H9 (cell line): ENCODE measurements around the gene ULK2. TPM values are rescaled to one million over a fixed set of nuclear protein-coding genes. Genes with fewer than 3 reads are reported as not detected.

ENCODE experiments used
- DNase-seq: peaks from one replicate; pipeline ENCODE4 v3.0.0-alpha.2; 2017
- H2AFZ ChIP-seq: one replicate; pipeline ENCODE4 v1.6.1; 2013; ENCODE audit warnings: mild to moderate bottlenecking, low read length, control low read depth, moderate library complexity
- H2AK5ac ChIP-seq: 2 replicates; pipeline ENCODE4 v1.6.1; 2013; ENCODE audit warnings: low read length, control low read depth, mixed read lengths; ENCODE audit not compliant: insufficient read length
- H2BK120ac ChIP-seq: one replicate; pipeline ENCODE4 v1.6.1; 2013; ENCODE audit warnings: low read depth, mild to moderate bottlenecking, low read length, control low read depth, inconsistent platforms; ENCODE audit not compliant: poor library complexity, severe bottlenecking
- H2BK12ac ChIP-seq: 2 replicates; pipeline ENCODE4 v1.6.1; 2013; ENCODE audit warnings: low read length, control low read depth, mixed read lengths, low read depth; ENCODE audit not compliant: insufficient read length
- H2BK15ac ChIP-seq: 2 replicates; pipeline ENCODE4 v1.6.1; 2013; ENCODE audit warnings: low read depth, low read length, control low read depth
- H2BK20ac ChIP-seq: one replicate; pipeline ENCODE4 v1.6.1; 2013; ENCODE audit warnings: low read depth, mild to moderate bottlenecking, low read length, control low read depth, inconsistent platforms; ENCODE audit not compliant: poor library complexity, severe bottlenecking
- H2BK5ac ChIP-seq: 2 replicates; pipeline ENCODE4 v1.6.1; 2013; ENCODE audit warnings: low read length, control low read depth, mixed read lengths; ENCODE audit not compliant: insufficient read length
- H3K14ac ChIP-seq: 2 replicates; pipeline ENCODE4 v1.6.1; 2013; ENCODE audit warnings: low read length, control low read depth; ENCODE audit not compliant: insufficient read depth
- H3K18ac ChIP-seq: 2 replicates; pipeline ENCODE4 v1.6.1; 2013; ENCODE audit warnings: low read depth, mild to moderate bottlenecking, mixed read lengths, low read length, control low read depth; ENCODE audit not compliant: insufficient read length
- H3K23ac ChIP-seq: 2 replicates; pipeline ENCODE4 v1.6.1; 2013; ENCODE audit warnings: low read length, control low read depth, mixed read lengths, low read depth; ENCODE audit not compliant: insufficient read length
- H3K23me2 ChIP-seq: 2 replicates; pipeline ENCODE4 v1.6.1; 2013; ENCODE audit warnings: low read depth, mild to moderate bottlenecking, mixed read lengths, low read length, control low read depth; ENCODE audit not compliant: insufficient read length, poor library complexity, severe bottlenecking
- H3K27ac ChIP-seq: 2 replicates; pipeline ENCODE4 v1.5.1; 2013; ENCODE audit warnings: low read length, control low read depth, mixed read lengths, low read depth; ENCODE audit not compliant: insufficient read length
- H3K27me3 ChIP-seq: 2 replicates; pipeline ENCODE4 v1.6.1; 2013; ENCODE audit warnings: low read length, control low read depth, inconsistent platforms; ENCODE audit not compliant: insufficient read depth
- H3K4ac ChIP-seq: 2 replicates; pipeline ENCODE4 v1.6.1; 2013; ENCODE audit warnings: low read depth, mild to moderate bottlenecking, control low read depth, inconsistent platforms, low read length, moderate library complexity
- H3K4me1 ChIP-seq: 2 replicates; pipeline ENCODE4 v1.6.1; 2013; ENCODE audit warnings: low read length, control low read depth, inconsistent platforms; ENCODE audit not compliant: insufficient read depth
- H3K4me2 ChIP-seq: 2 replicates; pipeline ENCODE4 v1.6.1; 2013; ENCODE audit warnings: low read length, control low read depth, mixed read lengths; ENCODE audit not compliant: insufficient read length, insufficient read depth
- H3K56ac ChIP-seq: 2 replicates; pipeline ENCODE4 v1.6.1; 2013; ENCODE audit warnings: low read depth, mild to moderate bottlenecking, mixed read lengths, low read length, control low read depth; ENCODE audit not compliant: insufficient read length
- H3K79me1 ChIP-seq: 2 replicates; pipeline ENCODE4 v1.6.1; 2013; ENCODE audit warnings: low read depth, mild to moderate bottlenecking, moderate library complexity, low read length, control low read depth, inconsistent platforms; ENCODE audit not compliant: insufficient read depth, poor library complexity, severe bottlenecking
- H3K79me2 ChIP-seq: 2 replicates; pipeline ENCODE4 v1.6.1; 2013; ENCODE audit warnings: low read length, control low read depth, inconsistent platforms; ENCODE audit not compliant: insufficient read depth
- H3K9ac ChIP-seq: 2 replicates; pipeline ENCODE4 v1.6.1; 2013; ENCODE audit warnings: low read length, control low read depth, mixed read lengths; ENCODE audit not compliant: insufficient read length; ENCODE audit errors: extremely low read depth
- H3K9me3 ChIP-seq: one replicate; pipeline ENCODE4 v1.6.1; 2013; ENCODE audit warnings: low read depth, low read length, inconsistent platforms; ENCODE audit not compliant: control insufficient read depth
- H3T11ph ChIP-seq: one replicate; pipeline ENCODE4 v1.6.1; 2013; ENCODE audit warnings: mild to moderate bottlenecking, low read length, control low read depth, inconsistent platforms
- H4K20me1 ChIP-seq: one replicate; pipeline ENCODE4 v1.6.1; 2013; ENCODE audit not compliant: control insufficient read depth, insufficient read length, insufficient read depth
- H4K5ac ChIP-seq: 2 replicates; pipeline ENCODE4 v1.6.1; 2013; ENCODE audit warnings: low read depth, mild to moderate bottlenecking, mixed read lengths, low read length, control low read depth; ENCODE audit not compliant: insufficient read length
- H4K8ac ChIP-seq: replicated peaks from 2 replicates; pipeline ENCODE4 v1.6.1; 2013; ENCODE audit warnings: low read length, control low read depth, mixed read lengths, low read depth; ENCODE audit not compliant: insufficient read length
- H4K91ac ChIP-seq: 2 replicates; pipeline ENCODE4 v1.6.1; 2013; ENCODE audit warnings: low read depth, mild to moderate bottlenecking, moderate library complexity, mixed read lengths, low read length, control low read depth; ENCODE audit not compliant: insufficient read length
- H3K27ac Mint-ChIP-seq, 3 experiments: 2 replicates in 2 of 3; 3 replicates in 1 of 3; pipeline ENCODE4 v1.8.0; 2020 to 2021; ENCODE audit warnings: mixed read lengths in 3 of 3, mild to moderate bottlenecking in 1 of 3, moderate library complexity in 1 of 3
- H3K27me3 Mint-ChIP-seq: 2 replicates; pipeline ENCODE4 v1.8.0; 2021; ENCODE audit warnings: low read depth, mild to moderate bottlenecking, moderate library complexity, mixed read lengths
- H3K36me3 Mint-ChIP-seq, 3 experiments: 2 replicates in 2 of 3; 3 replicates in 1 of 3; pipeline ENCODE4 v1.8.0; 2020 to 2021; ENCODE audit warnings: low read depth in 3 of 3, mixed read lengths in 3 of 3; ENCODE audit not compliant: insufficient read depth in 1 of 3
- H3K4me1 Mint-ChIP-seq, 2 experiments: 2 replicates each; pipeline ENCODE4 v1.8.0; 2020; ENCODE audit warnings: mixed read lengths in 2 of 2
- H3K4me3 Mint-ChIP-seq, 2 experiments: 2 replicates in 1 of 2; 3 replicates in 1 of 2; pipeline ENCODE4 v1.8.0; 2020 to 2021; ENCODE audit warnings: mild to moderate bottlenecking in 2 of 2, mixed read lengths in 2 of 2, moderate library complexity in 1 of 2
- H3K9me3 Mint-ChIP-seq, 2 experiments: 2 replicates in 1 of 2; 3 replicates in 1 of 2; pipeline ENCODE4 v1.8.0; 2020; ENCODE audit warnings: mild to moderate bottlenecking in 2 of 2, mixed read lengths in 2 of 2, moderate library complexity in 1 of 2
- WGBS: extraction: QIAGEN DNeasy Blood & Tissue Kit; methylation state at CpG from one replicate; pipeline ENCODE4 v1.1.7; 2013; ENCODE audit warnings: missing lambda C conversion rate, low lambda C conversion rate, mixed read lengths; ENCODE audit not compliant: insufficient read length; ENCODE audit errors: extremely low coverage; 5-methylcytosine and 5-hydroxymethylcytosine counted together
- total RNA-seq: library from RNA; stranded (reverse); gene quantifications from 2 replicates; pipeline ENCODE4 v1.2.1, GENCODE V29; 2021
- TF ChIP-seq, protein P1 (sequence below): fragments of 200-600 bp; sonication (generic); conservative IDR thresholded peaks from 3 replicates; pipeline ENCODE4 v1.8.0; 2021; ENCODE audit warnings: antibody characterized with exemption, mild to moderate bottlenecking

Gene ULK2
- total RNA-seq, 1 experiment from 2014 or later, result 11.5 TPM

DNA sequence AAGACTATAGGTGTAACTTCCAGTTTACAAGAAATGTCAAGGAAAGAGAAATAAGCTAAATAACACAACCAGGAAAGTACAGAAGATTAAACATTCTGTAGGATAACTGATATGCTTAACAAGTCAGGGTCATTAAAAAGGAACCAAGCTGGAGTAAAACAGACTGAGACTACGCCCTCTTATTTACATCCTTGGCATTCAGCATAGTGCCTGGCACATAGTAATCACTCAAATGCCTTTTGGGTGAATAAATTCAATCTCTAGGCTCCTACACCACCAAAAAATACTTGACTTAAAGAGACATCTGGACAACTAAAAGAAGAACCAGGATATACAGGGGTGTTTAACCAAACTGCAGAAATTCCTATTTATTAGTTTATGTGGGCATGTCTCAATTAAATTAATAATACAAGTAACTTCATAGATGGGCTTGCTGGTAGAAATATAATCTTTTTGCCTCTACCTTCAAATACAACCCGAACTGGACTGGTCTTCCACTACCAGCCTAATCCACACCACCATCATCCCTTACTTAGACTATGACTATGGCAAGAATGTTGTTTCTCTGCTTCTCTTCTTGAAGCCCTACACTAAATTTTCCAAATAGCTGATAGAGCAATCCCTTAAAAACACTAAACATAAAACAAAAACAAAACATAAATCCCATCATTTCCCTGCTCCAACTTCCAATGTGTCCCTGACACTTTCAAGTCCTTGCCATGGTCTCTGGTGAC is 47.7 kb upstream of the ULK2 start:
- no CpG with 5 or more reads among the region's 2 CpGs for WGBS
- no peak overlapping the region for H3K27ac Mint-ChIP-seq

More for the DNA sequence above, 47.7 kb upstream of the ULK2 start:
- Histone ChIP-seq H4K91ac (no peak overlapping the region), H4K20me1 (no peaks in the 10 kb centered on the region), H3K9me3 (no peaks in the 10 kb centered on the region), H3K79me2 (no peaks in the 10 kb centered on the region), H2BK120ac (no peak overlapping the region), H3K79me1 (no peaks in the 10 kb centered on the region), H2AK5ac (no peak overlapping the region), H3K27ac (no peak overlapping the region), H2BK12ac (no peak overlapping the region), H2AFZ (no peak overlapping the region), H2BK20ac (no peak overlapping the region), H4K5ac (no peak overlapping the region), H3K23ac (no peak overlapping the region), H3K56ac (no peak overlapping the region), H3K4me2 (no peak overlapping the region), H3K23me2 (no peaks in the 10 kb centered on the region), H2BK15ac (no peak overlapping the region), H3K27me3 (no peaks in the 10 kb centered on the region), H3K4me1 (no peaks in the 10 kb centered on the region; the same call in 1 of the 2 replicates), H3K9ac (no peak overlapping the region), H3K4ac (no peak overlapping the region), H2BK5ac (no peak overlapping the region), H3K18ac (no peak overlapping the region), H3K14ac (no peak overlapping the region), H3T11ph (no peak overlapping the region), H4K8ac (no peak overlapping the region)
- Mint-ChIP-seq H3K36me3 (peaks cover 17 to 67% (median 53%) of the 10 kb centered on the region in 3 experiments; a peak in 6 of 7 replicates), H3K4me3 (no peak overlapping the region), H3K9me3 (no peaks in the 10 kb centered on the region), H3K27me3 (no peaks in the 10 kb centered on the region), H3K4me1 (peaks cover 10 to 11% of the 10 kb centered on the region in 2 experiments)
- TF ChIP-seq, protein P1, sequence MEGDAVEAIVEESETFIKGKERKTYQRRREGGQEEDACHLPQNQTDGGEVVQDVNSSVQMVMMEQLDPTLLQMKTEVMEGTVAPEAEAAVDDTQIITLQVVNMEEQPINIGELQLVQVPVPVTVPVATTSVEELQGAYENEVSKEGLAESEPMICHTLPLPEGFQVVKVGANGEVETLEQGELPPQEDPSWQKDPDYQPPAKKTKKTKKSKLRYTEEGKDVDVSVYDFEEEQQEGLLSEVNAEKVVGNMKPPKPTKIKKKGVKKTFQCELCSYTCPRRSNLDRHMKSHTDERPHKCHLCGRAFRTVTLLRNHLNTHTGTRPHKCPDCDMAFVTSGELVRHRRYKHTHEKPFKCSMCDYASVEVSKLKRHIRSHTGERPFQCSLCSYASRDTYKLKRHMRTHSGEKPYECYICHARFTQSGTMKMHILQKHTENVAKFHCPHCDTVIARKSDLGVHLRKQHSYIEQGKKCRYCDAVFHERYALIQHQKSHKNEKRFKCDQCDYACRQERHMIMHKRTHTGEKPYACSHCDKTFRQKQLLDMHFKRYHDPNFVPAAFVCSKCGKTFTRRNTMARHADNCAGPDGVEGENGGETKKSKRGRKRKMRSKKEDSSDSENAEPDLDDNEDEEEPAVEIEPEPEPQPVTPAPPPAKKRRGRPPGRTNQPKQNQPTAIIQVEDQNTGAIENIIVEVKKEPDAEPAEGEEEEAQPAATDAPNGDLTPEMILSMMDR, result no peak
- DNase-seq, result no peak
